Measurements from ENCODE around the gene NRGN.
A peak's percentile ranks its signal among the peaks of the same experiment; 100 is the strongest.

Gene NRGN

DNA sequence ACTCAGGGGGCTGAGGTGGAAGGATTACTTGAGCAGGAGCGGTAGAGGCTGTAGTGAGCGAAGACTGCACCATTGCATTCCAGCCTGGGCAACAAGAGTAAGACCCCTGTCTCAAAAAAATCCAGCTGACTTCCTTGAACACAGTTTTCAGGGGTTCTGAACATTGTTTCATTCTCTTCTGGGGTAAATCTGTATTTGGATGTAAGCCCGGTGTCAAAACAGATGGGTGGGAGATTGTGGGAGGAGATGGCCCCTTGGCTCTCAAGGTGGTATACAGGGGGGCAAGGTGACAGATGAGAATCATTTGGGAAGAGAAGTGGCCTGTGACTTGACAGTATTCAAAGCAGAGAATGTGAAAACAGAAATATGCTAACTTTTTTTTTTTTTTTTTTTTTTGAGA, 17.6 kb downstream of the NRGN start:
- TF ChIP-seq, protein P1, sequence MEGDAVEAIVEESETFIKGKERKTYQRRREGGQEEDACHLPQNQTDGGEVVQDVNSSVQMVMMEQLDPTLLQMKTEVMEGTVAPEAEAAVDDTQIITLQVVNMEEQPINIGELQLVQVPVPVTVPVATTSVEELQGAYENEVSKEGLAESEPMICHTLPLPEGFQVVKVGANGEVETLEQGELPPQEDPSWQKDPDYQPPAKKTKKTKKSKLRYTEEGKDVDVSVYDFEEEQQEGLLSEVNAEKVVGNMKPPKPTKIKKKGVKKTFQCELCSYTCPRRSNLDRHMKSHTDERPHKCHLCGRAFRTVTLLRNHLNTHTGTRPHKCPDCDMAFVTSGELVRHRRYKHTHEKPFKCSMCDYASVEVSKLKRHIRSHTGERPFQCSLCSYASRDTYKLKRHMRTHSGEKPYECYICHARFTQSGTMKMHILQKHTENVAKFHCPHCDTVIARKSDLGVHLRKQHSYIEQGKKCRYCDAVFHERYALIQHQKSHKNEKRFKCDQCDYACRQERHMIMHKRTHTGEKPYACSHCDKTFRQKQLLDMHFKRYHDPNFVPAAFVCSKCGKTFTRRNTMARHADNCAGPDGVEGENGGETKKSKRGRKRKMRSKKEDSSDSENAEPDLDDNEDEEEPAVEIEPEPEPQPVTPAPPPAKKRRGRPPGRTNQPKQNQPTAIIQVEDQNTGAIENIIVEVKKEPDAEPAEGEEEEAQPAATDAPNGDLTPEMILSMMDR (IDR thresholded peaks at IDR 0.05; ENCODE audit: insufficient read depth, low read length, missing control alignments), result no peak
- ChIA-PET CTCF (interaction anchor here (1.1 to 2.7 kb wide), 9 partner anchors 9 to 113 kb away, joined by 3 to 23 read pairs (median 7); no protein-coding TSS in a partner anchor), POLR2A (no interaction called here)
- no peak for DNase-seq (ENCODE audit: low read depth, low spot score)
- no peak overlapping the region for H3K4me3 ChIP-seq (ENCODE audit: low read depth, low read length)

DNA sequence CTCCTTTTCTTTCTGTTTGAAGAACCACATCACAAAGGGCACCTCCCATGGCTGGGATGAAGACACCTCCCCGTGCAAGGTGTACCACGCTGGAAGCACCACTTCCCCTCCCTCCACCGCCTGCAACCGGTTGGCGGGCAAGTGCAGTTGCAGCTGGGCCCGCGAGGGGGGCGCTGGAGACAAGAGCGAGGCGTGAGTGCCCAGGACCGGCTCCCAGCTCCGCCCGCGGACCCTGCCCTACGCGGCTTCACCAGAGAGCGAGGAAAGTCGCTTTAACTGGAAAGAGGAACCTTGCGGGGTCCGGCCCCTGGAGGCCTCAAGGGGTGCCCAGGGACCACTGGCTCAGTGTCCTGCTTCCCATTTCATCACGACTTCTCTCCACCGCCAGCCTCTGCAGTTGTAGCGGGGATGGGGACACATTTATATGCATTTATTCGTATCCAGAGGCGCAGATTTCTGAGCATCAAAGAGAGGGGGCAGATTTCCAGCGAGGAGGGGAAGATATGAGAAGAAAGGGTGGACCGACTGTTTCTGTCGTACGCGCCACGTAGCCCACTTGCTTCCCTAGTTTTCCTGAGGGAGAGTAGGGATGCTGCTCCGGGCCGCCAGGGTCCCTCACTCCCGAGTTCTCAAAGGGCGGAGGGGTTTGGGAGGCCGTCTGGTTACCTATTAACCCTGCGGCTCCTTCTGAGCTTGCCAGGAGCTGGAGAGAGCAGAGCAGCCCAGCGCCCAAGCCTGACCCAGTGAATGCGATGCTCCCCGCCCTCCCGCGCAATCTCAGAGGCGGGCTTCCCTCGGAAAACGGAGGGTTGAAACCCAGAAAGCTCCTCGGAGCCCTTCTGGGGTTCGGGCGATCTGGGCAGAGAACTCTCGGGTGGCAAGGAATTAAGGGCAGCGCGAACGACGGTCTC, 18.9 kb downstream of the NRGN start:
- POLR2A ChIA-PET, result no interaction called here
- CTCF ChIA-PET, result interaction anchor here (0.9 to 4.5 kb wide), 14 partner anchors 10 to 114 kb away, joined by 3 to 50 read pairs (median 6); partner anchors contain the start of genes ROBO3, SIAE and SPA17
- TF ChIP-seq, protein P1 (IDR thresholded peaks at IDR 0.05; ENCODE audit: insufficient read depth, low read length, missing control alignments), result peak; percentile 88
- no peak for DNase-seq (ENCODE audit: low read depth, low spot score)
- H3K4me3 ChIP-seq (ENCODE audit: low read depth, low read length), result peak overlapping the region; percentile 39

DNA sequence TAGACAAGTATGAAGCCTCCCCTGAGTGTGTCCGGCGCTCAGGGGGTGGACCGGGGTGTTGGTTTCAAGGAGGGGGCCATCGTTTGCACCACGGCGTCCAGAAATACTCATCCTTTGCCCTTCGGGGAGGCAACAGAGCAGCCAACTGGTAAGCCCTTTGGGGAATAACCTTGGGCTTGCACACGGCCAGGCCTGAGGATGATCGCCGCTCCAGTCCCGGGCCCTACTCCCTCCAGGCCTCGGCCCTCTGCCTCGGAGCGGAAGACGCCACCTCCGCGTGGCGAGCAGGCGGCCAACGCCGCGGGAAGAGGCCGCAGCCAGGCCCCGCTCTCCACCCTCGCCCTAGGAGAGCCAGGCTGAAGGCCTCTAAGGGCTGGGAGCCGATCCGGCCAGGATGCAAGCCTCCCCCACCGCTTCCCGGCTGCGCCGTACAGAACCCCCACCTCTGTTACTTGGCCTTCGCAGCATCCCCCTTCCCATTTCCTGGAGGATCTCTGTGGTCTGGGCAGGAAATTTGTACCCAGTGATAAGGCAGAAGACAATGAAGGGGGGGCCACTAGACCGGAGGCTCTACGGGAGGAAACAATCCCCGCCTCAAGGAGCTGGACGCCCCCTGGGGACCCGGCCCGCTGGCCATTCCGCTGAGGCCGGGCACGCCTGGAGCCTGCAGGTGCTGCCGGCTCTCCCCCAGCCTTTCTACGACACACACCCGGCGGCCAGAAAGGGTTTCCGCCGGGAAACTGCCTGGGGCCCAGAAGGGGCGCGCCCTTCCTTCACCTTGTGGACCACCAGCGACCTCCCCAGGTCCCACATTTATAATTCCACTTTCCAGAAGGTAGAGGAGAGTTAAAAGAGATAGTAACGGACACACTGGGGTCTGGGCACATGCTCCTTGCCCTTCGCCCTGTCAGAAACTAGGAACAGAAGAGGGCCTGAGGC, 19.8 kb downstream of the NRGN start:
- H3K4me3 ChIP-seq (ENCODE audit: low read depth, low read length), result no peak overlapping the region
- no peak for DNase-seq (ENCODE audit: low read depth, low spot score)
- TF ChIP-seq, protein P1 (IDR thresholded peaks at IDR 0.05; ENCODE audit: insufficient read depth, low read length, missing control alignments), result no peak
- CTCF ChIA-PET, result interaction anchor here (1.3 to 20.9 kb wide), 9 partner anchors 9 to 107 kb away, joined by 3 to 331 read pairs (median 7); partner anchors contain the start of genes MSANTD2, ROBO3, SIAE and SPA17
- POLR2A ChIA-PET, result no interaction called here

DNA sequence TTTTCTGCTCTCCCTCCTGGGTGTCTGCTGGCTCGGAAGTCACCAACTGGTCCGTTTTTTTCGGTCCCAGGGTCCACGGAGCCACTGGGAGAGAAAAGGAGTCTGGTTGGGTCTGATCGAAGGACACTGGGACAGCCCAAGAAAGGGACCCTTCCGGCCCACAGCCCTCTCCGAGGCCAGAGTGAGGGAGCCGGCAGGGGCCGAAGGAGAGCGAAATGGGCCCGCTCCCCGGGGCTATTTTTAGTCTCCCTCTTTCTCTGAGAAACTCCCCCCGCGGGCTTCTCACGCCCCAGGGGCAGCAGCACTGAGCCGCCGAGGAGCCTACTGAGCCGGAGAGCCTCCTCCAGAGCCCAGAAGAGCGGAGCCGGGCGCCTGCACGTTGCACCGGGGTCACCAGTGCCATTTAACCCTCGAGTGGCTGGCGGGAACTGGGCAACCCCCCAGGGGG, 20.5 kb downstream of the NRGN start:
- DNase-seq (ENCODE audit: low read depth, low spot score), result no peak
- CTCF ChIA-PET, result interaction anchor here (1.2 to 20.9 kb wide), 7 partner anchors 14 to 117 kb away, joined by 3 to 331 read pairs (median 4); partner anchors contain the start of gene MSANTD2
- POLR2A ChIA-PET, result no interaction called here
- no peak overlapping the region for H3K4me3 ChIP-seq (ENCODE audit: low read depth, low read length)
- TF ChIP-seq, protein P1 (IDR thresholded peaks at IDR 0.05; ENCODE audit: insufficient read depth, low read length, missing control alignments), result no peak

DNA sequence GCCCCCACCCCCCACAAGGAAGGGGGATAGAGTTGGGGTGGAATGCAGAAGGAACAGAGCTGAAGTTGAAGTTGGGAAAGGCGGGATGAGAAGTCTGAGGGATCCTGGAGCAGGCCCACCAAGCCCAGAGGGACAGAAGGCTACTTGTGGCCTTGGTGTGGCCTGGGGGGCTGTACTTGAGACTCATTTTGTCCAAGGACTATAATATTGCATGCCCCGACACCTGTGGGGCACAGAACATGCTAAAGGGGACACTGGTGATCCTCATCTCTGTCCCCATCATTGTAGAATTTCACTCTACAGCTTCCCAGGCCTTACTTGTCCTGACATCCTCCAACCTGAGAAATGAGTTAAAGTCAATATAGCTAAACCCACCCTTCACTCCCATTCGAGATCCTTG, 21.1 kb downstream of the NRGN start:
- TF ChIP-seq, protein P1 (IDR thresholded peaks at IDR 0.05; ENCODE audit: insufficient read depth, low read length, missing control alignments), result no peak
- ChIA-PET POLR2A (no interaction called here), CTCF (interaction anchor here (1.0 to 20.9 kb wide), 12 partner anchors 7 to 118 kb away, joined by 3 to 331 read pairs (median 10); partner anchors contain the start of genes MSANTD2 and VSIG2)
- H3K4me3 ChIP-seq (ENCODE audit: low read depth, low read length), result no peak overlapping the region
- no peak for DNase-seq (ENCODE audit: low read depth, low spot score)

Data from AG04449 (cell line).